Measurements from ENCODE around the gene NDUFB10. TPM values are rescaled to one million over a fixed set of nuclear protein-coding genes. Genes with fewer than 3 reads are reported as not detected.

Gene NDUFB10
- total and polyA plus RNA-seq, 12 donors = 375 to 1,046 (median 590) TPM

- no peaks in the 10 kb centered on the region for H3K27me3 ChIP-seq
- H3K4me3 ChIP-seq = peak within 1 kb of the TSS; percentile 69 to 99 (median 90)
- intact Hi-C loops (cut with DNase I) = loop anchor here in 2 of 10 donors (5.0 to 10.0 kb wide), 3 partner anchors 55 to 212 kb away; partner anchors contain the start of genes E4F1 (in 1 of the 2) and RAB26 (in 1 of the 2)
- peak within 1 kb of the TSS; percentile 76 to 96 (median 92) for H3K27ac ChIP-seq
- H3K4me1 ChIP-seq = peaks cover 23 to 50% (median 40%) of the 10 kb centered on the region in 9 donors
- peak in 3 of 9 donors; percentile 2 to 25 (median 20) for TF ChIP-seq CTCF (IDR thresholded peaks at IDR 0.05)
- peak; percentile 84 to 87 for DNase-seq
- H3K36me3 ChIP-seq = peaks cover 0 to 10% (median 0%) of the 10 kb centered on the region in 9 donors
- no peaks in the 10 kb centered on the region for H3K9me3 ChIP-seq
- WGBS, 2 donors = 1 to 2% methylated on average over 52 of the region's 52 CpGs
- peak; percentile 94 to 98 (median 97) for ATAC-seq
Observed at GRCh38 chr16:2009791-2010510, 50.6 kb downstream of the NDUFB10 start, which contains the start of gene ZNF598. Gene ZNF598, minus strand, starts transcription at chr16:2009821.

Other genes starting within 250 kb of the NDUFB10 start
- 10 to 100 TPM; 21.8 to 41.1 (median 30.3) TPM for gene NME3, start 188.0 kb upstream of the NDUFB10 start, total RNA-seq
- gene NME3, start 188.0 kb upstream of the NDUFB10 start, polyA plus RNA-seq = 100 to 1,000 TPM in 1 of 2 donors, 10 to 100 TPM in 1; 47.7 to 176 TPM
- gene EME2, start 186.7 kb upstream of the NDUFB10 start, total RNA-seq = 10 to 100 TPM in 1 of 10 donors, 1 to 10 TPM in 9; 4.9 to 13.8 (median 7.3) TPM
- gene EME2, start 186.7 kb upstream of the NDUFB10 start, polyA plus RNA-seq = 10 to 100 TPM in 1 of 2 donors, 1 to 10 TPM in 1; 3.0 to 17.9 TPM
- 10 to 100 TPM; 57.8 to 94.9 (median 76.2) TPM for gene MRPS34, start 186.4 kb upstream of the NDUFB10 start, total RNA-seq
- gene MRPS34, start 186.4 kb upstream of the NDUFB10 start, polyA plus RNA-seq = 100 to 1,000 TPM in 1 of 2 donors, 10 to 100 TPM in 1; 84.7 to 141 TPM
- gene SPSB3, start 177.0 kb upstream of the NDUFB10 start, total RNA-seq = 10 to 100 TPM; 25.1 to 52.4 (median 27.1) TPM
- 10 to 100 TPM; 52.0 to 97.7 TPM for gene SPSB3, start 177.0 kb upstream of the NDUFB10 start, polyA plus RNA-seq
- 10 to 100 TPM; 24.1 to 35.3 (median 28.7) TPM for gene NUBP2, start 176.6 kb upstream of the NDUFB10 start, total RNA-seq
- gene NUBP2, start 176.6 kb upstream of the NDUFB10 start, polyA plus RNA-seq = 10 to 100 TPM; 40.5 to 74.1 TPM
- gene IGFALS, start 165.8 kb upstream of the NDUFB10 start, total RNA-seq = under 1 TPM in 4 of 10 donors, not detected in 6; 0.11 to 0.37 (median 0.13) TPM
- gene IGFALS, start 165.8 kb upstream of the NDUFB10 start, polyA plus RNA-seq = under 1 TPM; 0.04 to 0.59 TPM
- 100 to 1,000 TPM; 115 to 179 (median 161) TPM for gene HAGH, start 132.7 kb upstream of the NDUFB10 start, total RNA-seq
- 100 to 1,000 TPM; 146 to 172 TPM for gene HAGH, start 132.7 kb upstream of the NDUFB10 start, polyA plus RNA-seq
- 10 to 100 TPM; 16.2 to 47.6 (median 28.6) TPM for gene FAHD1, start 132.3 kb upstream of the NDUFB10 start, total RNA-seq
- gene FAHD1, start 132.3 kb upstream of the NDUFB10 start, polyA plus RNA-seq = 10 to 100 TPM; 31.8 to 32.3 TPM
- not detected for gene MEIOB, start 87.4 kb upstream of the NDUFB10 start, total RNA-seq
- gene MEIOB, start 87.4 kb upstream of the NDUFB10 start, polyA plus RNA-seq = not detected
- not detected for gene HS3ST6, start 41.1 kb upstream of the NDUFB10 start, total RNA-seq
- gene HS3ST6, start 41.1 kb upstream of the NDUFB10 start, polyA plus RNA-seq = under 1 TPM in 1 of 2 donors, not detected in 1; 0.03 TPM
- gene MSRB1, start 16.3 kb upstream of the NDUFB10 start, total RNA-seq = 10 to 100 TPM; 24.6 to 53.7 (median 34.3) TPM
- gene MSRB1, start 16.3 kb upstream of the NDUFB10 start, polyA plus RNA-seq = 10 to 100 TPM; 41.4 to 82.2 TPM
- 100 to 1,000 TPM; 173 to 282 (median 254) TPM for gene RPL3L, start 4.8 kb upstream of the NDUFB10 start, total RNA-seq
- gene RPL3L, start 4.8 kb upstream of the NDUFB10 start, polyA plus RNA-seq = 100 to 1,000 TPM; 124 to 164 TPM
- 1,000 to 10,000 TPM in 3 of 10 donors, 100 to 1,000 TPM in 7; 691 to 1,555 (median 813) TPM for gene RPS2, start 5.3 kb downstream of the NDUFB10 start, total RNA-seq
- 1,000 to 10,000 TPM; 1,955 to 3,593 TPM for gene RPS2, start 5.3 kb downstream of the NDUFB10 start, polyA plus RNA-seq
- not detected for gene RNF151, start 7.3 kb downstream of the NDUFB10 start, total RNA-seq
- not detected for gene RNF151, start 7.3 kb downstream of the NDUFB10 start, polyA plus RNA-seq
- 10 to 100 TPM; 18.5 to 26.7 (median 21.9) TPM for gene TBL3, start 12.5 kb downstream of the NDUFB10 start, total RNA-seq
- gene TBL3, start 12.5 kb downstream of the NDUFB10 start, polyA plus RNA-seq = 10 to 100 TPM; 57.4 to 71.1 TPM
- not detected for gene NOXO1, start 21.9 kb downstream of the NDUFB10 start, total RNA-seq
- under 1 TPM; 0.09 to 0.29 TPM for gene NOXO1, start 21.9 kb downstream of the NDUFB10 start, polyA plus RNA-seq
- 10 to 100 TPM; 14.7 to 30.2 (median 24.5) TPM for gene GFER, start 24.7 kb downstream of the NDUFB10 start, total RNA-seq
- gene GFER, start 24.7 kb downstream of the NDUFB10 start, polyA plus RNA-seq = 10 to 100 TPM; 37.5 to 65.6 TPM
- under 1 TPM in 8 of 10 donors, not detected in 2; 0.15 to 0.62 (median 0.28) TPM for gene SYNGR3, start 30.4 kb downstream of the NDUFB10 start, total RNA-seq
- gene SYNGR3, start 30.4 kb downstream of the NDUFB10 start, polyA plus RNA-seq = 1 to 10 TPM in 1 of 2 donors, under 1 TPM in 1; 0.51 to 2.5 TPM
- gene ZNF598, start 50.3 kb downstream of the NDUFB10 start, total RNA-seq = 10 to 100 TPM in 9 of 10 donors, 1 to 10 TPM in 1; 9.5 to 24.7 (median 14.2) TPM
- 10 to 100 TPM; 12.6 to 25.3 TPM for gene ZNF598, start 50.3 kb downstream of the NDUFB10 start, polyA plus RNA-seq
- gene NPW, start 60.2 kb downstream of the NDUFB10 start, total RNA-seq = under 1 TPM in 1 of 10 donors, not detected in 9; 0.39 TPM
- under 1 TPM in 1 of 2 donors, not detected in 1; 0.54 TPM for gene NPW, start 60.2 kb downstream of the NDUFB10 start, polyA plus RNA-seq
- gene NHERF2, start 67.4 kb downstream of the NDUFB10 start, total RNA-seq = 100 to 1,000 TPM in 9 of 10 donors, 10 to 100 TPM in 1; 94.3 to 429 (median 146) TPM
- 100 to 1,000 TPM; 314 to 640 TPM for gene NHERF2, start 67.4 kb downstream of the NDUFB10 start, polyA plus RNA-seq
- gene NTHL1, start 88.3 kb downstream of the NDUFB10 start, total RNA-seq = 10 to 100 TPM in 8 of 10 donors, 1 to 10 TPM in 2; 9.8 to 24.9 (median 12.3) TPM
- 10 to 100 TPM; 16.1 to 51.9 TPM for gene NTHL1, start 88.3 kb downstream of the NDUFB10 start, polyA plus RNA-seq
- 10 to 100 TPM; 54.7 to 87.0 (median 71.5) TPM for gene TSC2, start 88.4 kb downstream of the NDUFB10 start, total RNA-seq
- 10 to 100 TPM; 28.8 to 83.3 TPM for gene TSC2, start 88.4 kb downstream of the NDUFB10 start, polyA plus RNA-seq
- gene PKD1, start 176.4 kb downstream of the NDUFB10 start, total RNA-seq = 100 to 1,000 TPM in 6 of 10 donors, 10 to 100 TPM in 4; 79.3 to 122 (median 104) TPM
- gene PKD1, start 176.4 kb downstream of the NDUFB10 start, polyA plus RNA-seq = 100 to 1,000 TPM in 1 of 2 donors, 10 to 100 TPM in 1; 76.7 to 114 TPM
- gene RAB26, start 189.1 kb downstream of the NDUFB10 start, total RNA-seq = 1 to 10 TPM in 8 of 10 donors, under 1 TPM in 2; 0.74 to 4.3 (median 1.6) TPM
- 1 to 10 TPM in 1 of 2 donors, under 1 TPM in 1; 0.26 to 6.4 TPM for gene RAB26, start 189.1 kb downstream of the NDUFB10 start, polyA plus RNA-seq
- gene TRAF7, start 196.2 kb downstream of the NDUFB10 start, total RNA-seq = 10 to 100 TPM; 16.9 to 44.9 (median 23.8) TPM
- gene TRAF7, start 196.2 kb downstream of the NDUFB10 start, polyA plus RNA-seq = 10 to 100 TPM; 14.6 to 28.2 TPM
- 1 to 10 TPM in 5 of 10 donors, under 1 TPM in 5; 0.24 to 6.0 (median 1.1) TPM for gene CASKIN1, start 237.1 kb downstream of the NDUFB10 start, total RNA-seq
- 1 to 10 TPM in 1 of 2 donors, under 1 TPM in 1; 0.33 to 3.4 TPM for gene CASKIN1, start 237.1 kb downstream of the NDUFB10 start, polyA plus RNA-seq
- gene MLST8, start 245.9 kb downstream of the NDUFB10 start, total RNA-seq = 10 to 100 TPM; 19.3 to 28.8 (median 23.6) TPM
- gene MLST8, start 245.9 kb downstream of the NDUFB10 start, polyA plus RNA-seq = 10 to 100 TPM; 38.8 to 43.1 TPM